ENCODE measurements around the gene ANKRD18A. TPM values are rescaled to one million over a fixed set of nuclear protein-coding genes. Genes with fewer than 3 reads are reported as not detected.

Gene ANKRD18A
- total RNA-seq, 4 donors from 2014 or later: 0.29 to 1.9 (median 1.0) TPM

Small RNAs within 50 kb of the gene (small RNA-seq; reads per million reads assigned to genes)
- gene AL390726.1 (0 reads per million in 4 donors), gene AL390726.2 (0 reads per million in 4 donors), gene AL390726.3 (0 reads per million in 4 donors), gene AL390726.4 (0 reads per million in 4 donors), gene AL390726.5 (0 reads per million in 4 donors)

Other genes starting within 250 kb of the ANKRD18A start
- gene ALDH1B1, start 227.9 kb downstream of the ANKRD18A start, total RNA-seq: 10 to 100 TPM in 2 of 4 donors, 1 to 10 TPM in 2; 1.6 to 23.7 (median 7.7) TPM
- not detected for gene IGFBPL1, start 196.1 kb downstream of the ANKRD18A start, total RNA-seq
- gene FAM240B, start 99.5 kb upstream of the ANKRD18A start, total RNA-seq: not detected

Data from esophagus squamous epithelium (tissue), 4 donors.